Common myeloid progenitor, CD34-positive (primary cell): ENCODE data around the gene MT1A.

Experiments used
- CTCF ChIA-PET: fragments of 350-600 bp; sonication (Branson Sonifier 250); formaldehyde crosslinking; loops from one replicate; lab custom pipeline; 2021; ENCODE audit warnings: antibody characterized with exemption; lab: Charles Lee
- POLR2A ChIA-PET: fragments of 350-600 bp; sonication (Branson Sonifier 250); formaldehyde crosslinking; loops from one replicate; lab custom pipeline; 2021; ENCODE audit warnings: antibody characterized with exemption; lab: Charles Lee
- DNase-seq, 3 donors: peaks; one replicate each; pipeline versions ENCODE4 v3.0.0 to v3.0.0-alpha.2; 2013
- H3K27ac ChIP-seq, 2 experiments: 1 replicate in 1 of 2; 2 replicates in 1 of 2; pipeline ENCODE4 v1.7.0; 2013; ENCODE audit warnings: inconsistent platforms in 2 of 2, low read length in 2 of 2, mild to moderate bottlenecking in 2 of 2, low read depth in 1 of 2, moderate library complexity in 1 of 2; ENCODE audit not compliant: severe bottlenecking in 2 of 2, insufficient read depth in 1 of 2, poor library complexity in 1 of 2
- H3K27me3 ChIP-seq, 5 experiments: replicated peaks in 2 of 5; 1 replicate in 3 of 5; 2 replicates in 2 of 5; pipeline versions ENCODE4 v1.6.1 to v1.7.0; 2013; ENCODE audit warnings: low read length in 4 of 5, mild to moderate bottlenecking in 2 of 5, moderate library complexity in 2 of 5, inconsistent platforms in 1 of 5; ENCODE audit not compliant: insufficient read depth in 5 of 5, control insufficient read depth in 4 of 5
- H3K36me3 ChIP-seq, 4 experiments: 1 replicate in 2 of 4; 2 replicates in 2 of 4; pipeline versions ENCODE4 v1.6.1 to v1.7.0; 2013; ENCODE audit warnings: low read length in 3 of 4, control low read depth in 1 of 4, mild to moderate bottlenecking in 1 of 4; ENCODE audit not compliant: control insufficient read depth in 4 of 4, insufficient read depth in 4 of 4
- H3K4me1 ChIP-seq, 4 experiments: 1 replicate in 3 of 4; 2 replicates in 1 of 4; pipeline versions ENCODE4 v1.6.1 to v1.7.1; 2013; ENCODE audit warnings: low read length in 3 of 4, mild to moderate bottlenecking in 3 of 4, control low read depth in 1 of 4, inconsistent platforms in 1 of 4, moderate library complexity in 1 of 4; ENCODE audit not compliant: control insufficient read depth in 4 of 4, insufficient read depth in 4 of 4; ENCODE audit errors: control extremely low read depth in 1 of 4
- H3K4me3 ChIP-seq, 7 experiments: 1 replicate in 4 of 7; 2 replicates in 3 of 7; pipeline versions ENCODE4 v1.5.1 to v1.7.0; 2013; ENCODE audit warnings: mild to moderate bottlenecking in 7 of 7, low read length in 6 of 7, moderate library complexity in 6 of 7, inconsistent platforms in 2 of 7, low read depth in 2 of 7, control low read depth in 1 of 7; ENCODE audit not compliant: insufficient read depth in 4 of 7, control insufficient read depth in 1 of 7; ENCODE audit errors: extremely low read depth in 1 of 7
- H3K9me3 ChIP-seq, 5 experiments: 1 replicate in 4 of 5; 2 replicates in 1 of 5; pipeline versions ENCODE4 v1.6.1 to v1.7.1; 2013; ENCODE audit warnings: low read length in 4 of 5, mild to moderate bottlenecking in 2 of 5, inconsistent platforms in 1 of 5, low read depth in 1 of 5, moderate library complexity in 1 of 5; ENCODE audit not compliant: control insufficient read depth in 4 of 5, insufficient read depth in 2 of 5; ENCODE audit errors: control extremely low read depth in 1 of 5
- WGBS: methylation state at CpG from one replicate; pipeline ENCODE4 v1.1.5; 2013; ENCODE audit not compliant: insufficient coverage; 5-methylcytosine and 5-hydroxymethylcytosine counted together

The MT1A gene

DNA sequence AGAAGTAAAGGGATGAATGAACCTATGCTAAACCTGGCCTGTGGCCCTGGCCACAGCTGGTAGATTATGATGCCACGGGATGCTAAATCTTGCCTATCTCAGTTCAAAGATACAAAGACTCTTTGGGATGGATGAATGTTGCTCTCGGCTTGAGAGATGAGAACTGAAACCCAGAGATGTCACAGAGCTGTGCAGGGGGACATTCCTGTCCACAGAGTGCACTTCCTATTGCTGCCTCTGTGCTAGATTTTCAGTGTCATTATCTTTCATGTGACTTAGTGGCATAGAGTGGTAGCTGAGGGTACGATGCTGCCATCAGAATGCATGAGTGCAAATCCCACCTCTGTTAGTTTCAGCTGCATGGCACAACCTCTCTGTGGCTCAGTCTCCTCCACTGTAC lies 8.3 kb upstream of the MT1A start:
- no peak for DNase-seq
- Histone ChIP-seq H3K36me3 (no peaks in the 10 kb centered on the region), H3K9me3 (no peaks in the 10 kb centered on the region), H3K4me3 (no peak overlapping the region), H3K27ac (no peak overlapping the region), H3K27me3 (peaks cover 9 to 94% (median 49%) of the 10 kb centered on the region in 5 experiments), H3K4me1 (peaks cover 0 to 27% (median 14%) of the 10 kb centered on the region in 4 experiments)
- 97% methylated on average over 3 of the region's 3 CpGs for WGBS
- POLR2A ChIA-PET = no interaction called here
- CTCF ChIA-PET = interaction anchor here (0.9 to 2.0 kb wide), 5 partner anchors 11 to 116 kb away, joined by 3 to 5 read pairs (median 4); no protein-coding TSS in a partner anchor

DNA sequence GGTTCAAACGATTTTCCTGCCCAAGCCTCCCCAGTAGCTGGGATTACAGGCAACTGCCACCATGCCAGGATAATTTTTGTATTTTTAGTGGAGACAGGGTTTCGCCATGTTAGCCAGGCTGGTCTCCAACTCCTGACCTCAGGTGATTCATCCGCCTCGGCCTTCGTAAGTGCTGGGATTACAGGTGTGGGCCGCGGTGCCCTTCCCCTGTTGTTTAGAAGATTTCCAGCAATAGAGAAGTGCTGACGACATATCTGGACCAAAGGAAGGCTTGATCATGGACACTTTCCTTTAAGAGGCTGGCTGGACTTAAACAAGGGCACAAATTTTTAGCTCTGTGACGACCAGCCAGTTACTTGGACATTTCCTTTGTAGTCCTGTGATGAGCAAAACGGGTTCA lies 7.3 kb upstream of the MT1A start:
- Histone ChIP-seq H3K4me3 (no peak overlapping the region), H3K27ac (no peak overlapping the region), H3K4me1 (peaks cover 0 to 25% (median 16%) of the 10 kb centered on the region in 4 experiments), H3K9me3 (no peaks in the 10 kb centered on the region), H3K27me3 (peaks cover 9 to 94% (median 45%) of the 10 kb centered on the region in 5 experiments), H3K36me3 (no peaks in the 10 kb centered on the region)
- 97% methylated on average over 10 of the region's 10 CpGs for WGBS
- CTCF ChIA-PET = interaction anchor here (0.8 to 2.0 kb wide), 7 partner anchors 10 to 117 kb away, joined by 3 to 5 read pairs (median 4); no protein-coding TSS in a partner anchor
- no peak for DNase-seq
- POLR2A ChIA-PET = no interaction called here

DNA sequence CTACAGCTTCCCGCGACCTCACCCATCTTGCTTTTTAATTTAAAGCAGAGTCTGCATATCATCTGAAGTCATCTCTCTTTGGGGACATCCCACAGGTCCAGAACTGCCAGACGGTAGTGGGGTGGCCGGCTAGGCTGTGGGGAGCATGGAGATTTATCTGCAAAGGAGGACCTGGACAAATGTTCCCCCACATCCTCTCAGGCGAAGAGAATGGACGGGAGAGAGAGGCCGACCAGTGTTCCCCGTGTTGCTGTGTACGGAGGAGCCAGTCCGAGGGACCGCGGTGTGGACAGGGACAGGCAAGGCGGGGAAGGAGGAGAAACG lies 6.7 kb upstream of the MT1A start:
- 30% methylated on average over 13 of the region's 14 CpGs for WGBS
- Histone ChIP-seq H3K9me3 (no peaks in the 10 kb centered on the region), H3K4me1 (peaks cover 0 to 25% (median 16%) of the 10 kb centered on the region in 4 experiments), H3K4me3 (peak overlapping the region in 5 of 7 experiments; percentile 21 to 62 (median 55)), H3K27me3 (peaks cover 9 to 94% (median 46%) of the 10 kb centered on the region in 5 experiments), H3K27ac (no peak overlapping the region), H3K36me3 (no peaks in the 10 kb centered on the region)
- no peak for DNase-seq
- POLR2A ChIA-PET = no interaction called here
- CTCF ChIA-PET = interaction anchor here (1.2 to 1.6 kb wide), 2 partner anchors 28 to 54 kb away, joined by 3 to 4 read pairs; no protein-coding TSS in a partner anchor

DNA sequence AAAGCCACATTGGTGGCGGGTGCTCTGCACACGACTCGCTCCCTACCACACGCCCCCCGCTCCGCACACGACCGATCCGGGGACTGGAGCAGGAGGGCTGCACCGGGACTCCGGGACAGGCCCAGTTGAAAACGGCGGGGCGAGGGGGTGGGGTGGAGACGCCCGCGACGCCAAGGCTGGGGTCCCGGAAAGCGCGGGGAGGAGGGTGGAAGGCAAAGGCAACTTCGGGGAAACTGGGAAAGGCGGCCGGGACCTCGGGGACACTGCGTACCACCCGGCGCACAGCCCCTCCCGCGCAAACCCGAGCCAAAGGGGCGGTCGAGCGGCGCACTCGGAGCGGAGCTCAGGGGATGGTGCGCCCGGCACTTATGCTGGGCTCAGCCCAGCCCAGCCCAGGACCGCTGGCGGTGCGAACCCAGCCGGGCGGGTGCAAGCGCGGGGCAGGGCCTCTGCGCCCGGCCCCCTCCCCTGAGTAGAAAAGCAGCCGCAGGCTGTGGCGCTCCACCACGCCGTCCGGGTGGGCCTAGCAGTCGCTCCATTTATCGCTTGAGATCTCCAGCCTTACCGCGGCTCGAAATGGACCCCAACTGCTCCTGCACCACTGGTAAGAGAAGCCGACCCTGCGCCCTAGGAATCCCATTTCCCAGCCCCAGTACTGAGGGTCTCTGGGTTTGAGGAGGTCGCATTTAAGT lies 6.2 kb upstream of the MT1A start, which contains the start of gene MT1M:
Gene MT1M (plus strand): TSS at position 504 of the 692 bp plus-strand sequence. CDS start 73 bp downstream, at position 577.
- WGBS = 2% methylated on average over 59 of the region's 61 CpGs
- POLR2A ChIA-PET = no interaction called here
- Histone ChIP-seq H3K9me3 (no peaks in the 10 kb centered on the region), H3K4me1 (peaks cover 0 to 25% (median 16%) of the 10 kb centered on the region in 4 experiments), H3K4me3 (peak within 1 kb of the TSS in 5 of 7 experiments; percentile 31 to 62 (median 55)), H3K36me3 (no peaks in the 10 kb centered on the region), H3K27ac (no peak within 1 kb of the TSS), H3K27me3 (peaks cover 14 to 94% (median 43%) of the 10 kb centered on the region in 5 experiments)
- peak in 2 of 3 donors; percentile 41 to 47 for DNase-seq
- CTCF ChIA-PET = no interaction called here

DNA sequence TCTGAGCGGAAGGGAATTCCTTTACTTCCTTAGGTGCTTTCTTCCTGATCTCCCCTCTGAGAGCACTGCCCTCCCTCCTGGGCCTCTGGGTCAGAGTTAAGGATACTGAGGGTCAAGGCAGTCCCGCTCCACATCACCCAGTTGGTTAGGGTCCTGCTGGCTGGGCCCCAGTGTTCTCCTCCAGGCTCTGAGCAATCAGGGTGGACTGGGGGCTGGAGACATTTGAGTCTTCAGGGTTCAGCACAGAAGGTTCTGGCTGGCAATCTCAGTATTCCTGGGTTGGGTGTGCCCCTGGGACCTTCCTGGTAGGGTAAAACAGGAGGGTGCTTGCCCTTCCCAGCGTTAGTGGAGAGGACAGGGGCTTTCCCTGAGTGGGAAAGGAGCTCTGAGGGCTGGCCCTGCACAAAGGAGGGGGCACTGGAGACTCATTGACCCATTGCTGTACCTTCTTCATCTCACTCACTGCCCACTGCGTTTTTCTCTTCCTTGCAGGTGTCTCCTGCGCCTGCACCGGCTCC lies 5.6 kb upstream of the MT1A start:
- CTCF ChIA-PET = interaction anchor here (1.0 kb wide), 1 partner anchor 10 kb away, joined by 3 read pairs; no protein-coding TSS in a partner anchor
- 34% methylated on average over 4 of the region's 6 CpGs for WGBS
- no peaks in the 10 kb centered on the region for H3K9me3 ChIP-seq
- H3K4me3 ChIP-seq = peak overlapping the region in 4 of 7 experiments; percentile 38 to 62 (median 57)
- DNase-seq = no peak
- peaks cover 16 to 97% (median 44%) of the 10 kb centered on the region in 5 experiments for H3K27me3 ChIP-seq
- no peak overlapping the region for H3K27ac ChIP-seq
- no peaks in the 10 kb centered on the region for H3K36me3 ChIP-seq
- POLR2A ChIA-PET = no interaction called here
- peaks cover 0 to 27% (median 16%) of the 10 kb centered on the region in 4 experiments for H3K4me1 ChIP-seq

DNA sequence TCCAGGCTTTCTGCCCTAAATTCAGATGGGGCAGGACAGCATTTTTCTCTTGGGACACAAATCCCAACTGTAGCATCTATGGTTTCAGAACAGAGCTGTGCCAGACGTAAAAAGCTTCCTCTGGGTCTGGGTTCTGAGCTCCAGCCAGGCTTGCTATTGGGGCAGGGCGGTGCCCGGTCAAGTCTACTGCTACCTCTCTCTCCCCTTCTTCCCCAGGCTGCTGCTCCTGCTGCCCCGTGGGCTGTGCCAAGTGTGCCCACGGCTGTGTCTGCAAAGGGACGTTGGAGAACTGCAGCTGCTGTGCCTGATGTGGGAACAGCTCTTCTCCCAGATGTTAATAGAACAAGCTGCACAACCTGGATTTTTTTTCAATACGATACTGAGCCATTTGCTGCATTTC lies 4.9 kb upstream of the MT1A start:
- ChIA-PET CTCF (interaction anchor here (1.0 to 1.3 kb wide), 3 partner anchors 9 to 26 kb away, joined by 3 to 5 read pairs (median 3); partner anchors contain the start of gene MT2A), POLR2A (no interaction called here)
- WGBS = 54% methylated on average over 7 of the region's 7 CpGs
- Histone ChIP-seq H3K4me1 (peaks cover 0 to 34% (median 19%) of the 10 kb centered on the region in 4 experiments), H3K9me3 (no peaks in the 10 kb centered on the region), H3K27ac (no peak overlapping the region), H3K27me3 (peaks cover 16 to 100% (median 48%) of the 10 kb centered on the region in 5 experiments), H3K36me3 (no peaks in the 10 kb centered on the region), H3K4me3 (no peak overlapping the region)
- DNase-seq = no peak
